HG02623 (cell line): ENCODE measurements around the gene RPA3.
A peak's percentile ranks its signal among the peaks of the same experiment; 100 is the strongest.

Source experiments
- ATAC-seq: cut with Tn5 transposase; IDR thresholded peaks from one replicate; pipeline ENCODE4 v1.9.1; 2021; ENCODE audit warnings: moderate library complexity; ENCODE audit not compliant: unreplicated experiment

The RPA3 gene

GRCh38 chr7:7654964-7655715, 63.3 kb downstream of the RPA3 start:
- no peak for ATAC-seq

GRCh38 chr7:7653593-7654187, 64.7 kb downstream of the RPA3 start:
- no peak for ATAC-seq

- no peak for ATAC-seq
Measured at GRCh38 chr7:7652798-7653540, 65.4 kb downstream of the RPA3 start.

GRCh38 chr7:7651479-7651878, 66.9 kb downstream of the RPA3 start:
- ATAC-seq: no peak

DNA sequence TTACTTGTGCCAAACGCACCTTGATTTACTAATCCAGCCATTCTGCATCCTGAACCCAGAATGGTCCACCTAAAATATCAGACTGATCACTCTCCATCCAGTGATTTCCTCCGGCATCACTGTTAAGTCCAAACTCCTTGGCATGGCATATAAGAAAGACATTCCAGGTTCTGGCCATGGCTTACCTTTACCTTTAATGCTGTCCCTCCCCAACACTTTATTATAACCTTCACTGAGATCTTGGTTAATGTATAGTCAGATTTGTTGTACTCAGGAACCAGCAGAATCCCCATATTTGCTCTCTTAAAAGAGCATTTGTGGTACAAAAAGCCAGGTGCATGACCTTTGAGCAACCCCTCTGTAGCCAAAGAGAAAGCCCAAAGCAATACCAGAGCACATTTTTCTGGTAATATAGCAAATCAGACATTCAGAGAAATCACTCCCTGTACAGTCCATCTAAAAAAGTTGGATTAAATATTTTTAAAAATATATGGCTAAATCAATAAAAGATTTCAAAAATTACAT, 67.7 kb downstream of the RPA3 start:
- ATAC-seq: no peak

GRCh38 chr7:7647495-7648036, 70.8 kb downstream of the RPA3 start:
- no peak for ATAC-seq

DNA sequence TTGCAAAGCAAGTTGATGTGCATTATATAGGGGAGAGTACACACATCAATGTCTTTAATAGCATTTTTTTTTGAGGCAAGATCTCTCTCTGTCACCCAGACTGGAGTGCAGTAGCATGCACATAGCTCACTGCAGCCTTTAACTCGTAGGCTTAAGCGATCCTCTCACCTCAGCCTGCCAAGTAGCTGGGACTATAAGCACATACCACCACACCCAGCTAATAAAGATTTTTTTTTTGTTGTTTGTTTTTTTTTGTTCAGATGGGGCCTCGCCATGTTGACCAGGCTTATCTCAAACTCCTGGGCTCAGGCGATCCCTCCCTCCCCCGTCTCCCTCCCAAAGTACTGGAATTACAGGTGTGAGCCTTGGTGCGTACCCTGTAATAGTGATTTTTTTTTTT, 76.3 kb downstream of the RPA3 start:
- no peak for ATAC-seq

GRCh38 chr7:7641129-7641663, 77.2 kb downstream of the RPA3 start:
- ATAC-seq: peak; percentile 2

DNA sequence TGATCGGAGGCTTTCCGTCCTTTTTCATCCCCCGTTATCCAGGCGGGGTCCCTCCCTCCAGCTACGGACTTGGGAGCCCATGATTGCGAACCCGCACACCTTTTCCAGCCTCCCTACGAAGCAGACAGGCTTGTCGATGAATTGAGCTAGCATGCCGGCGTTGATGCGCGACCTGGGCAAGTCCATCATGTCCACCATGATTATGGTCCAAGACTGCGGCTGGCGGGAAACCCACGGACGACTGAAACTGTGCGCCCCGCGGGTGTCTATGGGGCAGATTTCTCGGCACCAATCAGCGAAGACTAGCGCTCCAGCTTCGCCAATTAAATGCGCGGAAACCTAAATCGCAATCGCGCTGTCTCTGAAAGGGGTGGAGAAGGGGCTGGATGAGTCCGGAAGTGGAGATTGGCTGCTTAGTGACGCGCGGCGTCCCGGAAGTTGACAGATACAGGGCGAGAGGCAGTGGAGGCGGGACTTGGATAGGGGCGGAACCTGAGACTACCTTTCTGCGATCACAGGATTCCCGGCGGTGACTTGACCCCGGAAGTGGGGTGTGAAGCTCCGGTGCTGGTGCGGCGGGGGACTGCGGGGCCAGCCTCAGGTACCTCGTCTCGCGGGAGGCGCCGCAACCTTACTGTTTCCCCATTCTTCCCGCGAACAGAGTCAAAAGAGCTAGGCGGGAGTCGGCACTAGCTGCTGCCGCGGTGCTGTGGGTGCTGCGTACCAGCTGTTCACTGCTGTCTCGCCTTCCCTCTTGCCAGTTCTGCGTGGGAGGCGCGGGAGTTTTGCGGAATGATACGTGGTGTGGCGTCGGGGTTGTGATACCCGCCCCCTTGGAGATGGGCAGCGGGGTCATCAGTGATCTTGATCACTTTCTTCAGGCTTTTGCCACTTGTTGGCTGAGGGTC, 77.9 kb downstream of the RPA3 start, which contains the start of gene UMAD1:
UMAD1 (plus strand) TSS at position 532 of the 908 bp plus-strand sequence. CDS start 32,620 bp downstream, outside the sequence.
- ATAC-seq: peak; percentile 97

- no peak for ATAC-seq
Measured at GRCh38 chr7:7639847-7640220, 78.6 kb downstream of the RPA3 start.

DNA sequence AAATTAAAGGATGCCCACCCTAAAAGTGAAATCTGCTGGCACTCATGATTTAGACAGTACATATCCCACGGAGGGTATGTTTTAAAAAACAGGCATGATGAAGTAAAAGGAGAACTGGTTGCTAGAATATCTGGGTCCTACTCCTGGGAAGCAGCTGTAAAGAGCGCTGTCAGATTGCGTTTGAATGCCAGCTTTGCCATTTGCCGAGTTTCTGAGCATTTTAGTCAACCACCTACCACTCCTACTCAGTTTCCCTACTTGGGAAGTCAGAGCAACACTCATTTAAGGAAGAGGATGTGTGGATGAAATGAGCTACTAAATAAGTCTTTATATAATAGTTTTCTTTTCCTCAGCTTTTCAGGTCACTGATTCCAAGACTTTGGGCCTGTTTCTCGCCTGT, 79.0 kb downstream of the RPA3 start:
- ATAC-seq: no peak

DNA sequence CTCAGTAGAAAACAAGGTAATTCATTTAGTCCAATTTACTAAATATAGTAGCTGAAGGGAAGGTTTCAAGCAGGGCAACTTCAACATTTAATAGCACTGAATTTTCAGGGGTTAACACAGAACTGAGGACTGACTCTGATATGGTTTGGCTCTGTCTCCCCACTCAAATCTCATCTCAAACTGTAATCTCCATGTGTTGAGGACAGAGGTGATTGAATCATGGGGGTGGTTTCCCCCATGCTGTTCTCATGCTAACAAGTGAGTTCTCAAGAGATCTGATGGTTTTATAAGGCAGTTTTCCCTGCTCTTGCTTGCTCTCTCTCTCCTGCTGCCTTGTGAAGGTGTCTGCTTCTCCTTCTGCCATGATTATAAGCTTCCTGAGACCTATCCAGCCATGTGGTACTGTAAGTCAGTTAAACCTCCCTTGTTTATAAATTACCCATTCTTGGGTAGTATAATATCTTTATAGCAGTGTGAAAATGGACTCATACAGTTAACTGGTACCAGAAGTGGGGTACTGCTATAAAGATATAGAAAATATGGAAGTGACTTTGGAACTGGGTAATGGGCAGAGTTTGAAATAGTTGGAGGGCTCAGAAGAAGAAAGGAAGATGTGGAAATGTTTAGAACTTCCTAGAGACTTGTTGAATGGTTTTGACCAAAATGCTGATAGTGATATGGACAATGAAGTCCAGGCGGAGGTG, 87.6 kb downstream of the RPA3 start:
- ATAC-seq: no peak

- no peak for ATAC-seq
Measured at GRCh38 chr7:7628476-7628875, 89.9 kb downstream of the RPA3 start.

DNA sequence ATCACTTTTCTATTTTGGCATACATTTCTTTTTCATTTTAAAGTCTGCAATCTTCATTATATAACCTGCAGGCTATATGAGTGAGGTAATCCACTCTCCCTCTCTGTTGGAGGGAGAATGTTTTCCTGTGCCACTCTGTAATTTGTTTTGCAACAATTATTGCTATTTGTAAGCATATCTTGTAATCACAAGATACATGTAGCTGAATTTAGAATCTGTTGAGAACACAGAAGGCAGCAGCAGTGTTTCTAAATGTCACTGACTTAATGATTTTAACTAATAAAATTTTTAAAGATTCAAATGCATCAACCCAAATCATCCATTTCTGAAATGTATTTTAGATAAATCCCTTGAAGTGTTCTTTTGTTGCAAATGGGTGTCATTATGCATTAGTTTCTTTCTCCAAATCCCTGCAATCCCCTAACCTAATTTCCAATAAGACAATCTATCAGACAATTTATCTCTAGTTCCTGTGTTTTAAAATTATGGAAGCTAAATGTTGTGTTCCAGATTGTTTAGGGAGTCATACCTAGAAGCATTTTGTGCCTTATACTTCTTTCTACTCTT, 97.7 kb downstream of the RPA3 start:
- no peak for ATAC-seq

GRCh38 chr7:7620236-7620635, 98.2 kb downstream of the RPA3 start:
- ATAC-seq: no peak

DNA sequence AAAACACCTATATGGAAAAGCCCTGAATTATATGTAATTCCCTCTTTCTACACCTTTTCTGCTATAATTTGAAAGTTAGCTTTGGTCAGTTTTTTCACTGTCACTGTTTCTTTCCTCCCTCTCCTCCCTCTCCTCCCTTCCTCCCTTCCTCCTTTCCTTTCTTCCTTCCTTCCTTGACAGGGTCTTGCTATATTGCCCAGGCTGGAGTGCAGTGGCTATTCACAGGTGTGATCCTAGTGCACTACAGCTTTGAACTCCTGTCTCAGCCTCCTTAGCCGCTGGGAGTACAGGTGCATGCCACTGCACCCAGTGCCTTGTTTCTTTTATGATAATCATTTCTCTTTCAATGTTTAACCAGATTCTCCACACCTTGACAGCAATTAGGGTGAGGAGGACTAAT, 100.0 kb downstream of the RPA3 start:
- ATAC-seq: no peak

DNA sequence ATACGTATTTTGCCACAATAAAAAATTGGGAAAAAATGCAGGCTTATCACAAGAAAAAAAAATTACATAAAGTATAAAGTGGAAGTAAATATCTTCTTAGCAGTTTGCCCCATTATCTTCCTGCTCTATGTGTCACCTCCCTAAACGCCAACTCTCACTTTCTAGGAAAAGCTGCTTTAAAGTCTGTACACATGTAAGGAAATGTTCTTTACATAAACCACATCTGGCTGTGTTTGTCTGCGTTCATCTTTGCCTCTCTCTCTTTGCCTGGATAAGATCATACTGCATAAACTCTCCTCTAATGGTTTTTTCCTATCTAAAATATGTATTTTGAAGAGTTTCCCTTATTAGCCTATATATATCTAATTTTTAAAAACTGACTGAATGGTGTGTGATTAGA, 100.9 kb downstream of the RPA3 start:
- no peak for ATAC-seq

- no peak for ATAC-seq
Measured at GRCh38 chr7:7614018-7614741, 104.2 kb downstream of the RPA3 start.

DNA sequence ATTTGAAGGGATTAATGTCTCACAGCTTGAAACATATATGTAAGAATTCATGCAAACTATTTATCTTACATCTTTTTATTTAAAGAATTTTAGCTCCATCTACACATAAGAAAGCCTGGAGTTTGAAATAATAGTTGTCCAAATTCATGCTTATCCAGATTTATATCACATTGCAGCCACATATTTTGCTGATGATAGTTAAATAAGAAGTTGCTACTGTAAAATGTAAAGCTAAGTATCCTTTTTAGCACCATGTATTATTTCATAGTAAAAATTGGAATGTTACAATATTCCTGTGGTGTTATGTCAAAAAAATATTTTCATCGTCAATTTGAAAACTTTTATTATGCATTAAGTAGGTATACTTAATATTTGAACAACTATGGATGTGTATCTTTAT, 105.2 kb downstream of the RPA3 start:
- no peak for ATAC-seq
